Naive thymus-derived CD4-positive, alpha-beta T cell (primary cell): ENCODE data around the gene PGBD5. TPM values are rescaled to one million over a fixed set of nuclear protein-coding genes. Genes with fewer than 3 reads are reported as not detected.

ENCODE experiments used
- ATAC-seq: fragments of 150-1000 bp; cut with Tn5 transposase; 2 replicates; pipeline ENCODE4 v1.10.0; 2021; ENCODE audit warnings: mild to moderate bottlenecking, moderate library complexity
- CTCF ChIA-PET: fragments of 350-600 bp; sonication (Branson Sonifier 250); formaldehyde crosslinking; loops from one replicate; lab custom pipeline; 2021; ENCODE audit warnings: antibody characterized with exemption; lab: Charles Lee
- POLR2A ChIA-PET: fragments of 350-600 bp; sonication (Branson Sonifier 250); formaldehyde crosslinking; loops from one replicate; lab custom pipeline; 2021; ENCODE audit warnings: antibody characterized with exemption, inconsistent platforms; lab: Charles Lee
- DNase-seq, 9 donors: peaks; one replicate each; pipeline versions ENCODE4 v3.0.0 to v3.0.0-alpha.2; 2020 to 2022; ENCODE audit warnings: mixed read lengths in 1 of 9
- H3K27ac ChIP-seq: one replicate; pipeline ENCODE4 v1.7.0; 2013; ENCODE audit warnings: mild to moderate bottlenecking, low read depth, low read length, moderate library complexity
- H3K27me3 ChIP-seq, 2 donors: one replicate each; pipeline ENCODE4 v1.7.0; 2013; ENCODE audit warnings: low read length in 2 of 2, mild to moderate bottlenecking in 2 of 2, moderate library complexity in 2 of 2; ENCODE audit not compliant: control insufficient read depth in 2 of 2, insufficient read depth in 2 of 2
- H3K36me3 ChIP-seq, 3 experiments: 1 replicate in 2 of 3; 2 replicates in 1 of 3; pipeline ENCODE4 v1.7.0; 2013; ENCODE audit warnings: low read length in 3 of 3, mild to moderate bottlenecking in 3 of 3, moderate library complexity in 1 of 3; ENCODE audit not compliant: insufficient read depth in 3 of 3, control insufficient read depth in 2 of 3
- H3K4me1 ChIP-seq, 2 donors: one replicate each; pipeline ENCODE4 v1.7.0; 2013; ENCODE audit warnings: low read length in 2 of 2, mild to moderate bottlenecking in 2 of 2, moderate library complexity in 1 of 2; ENCODE audit not compliant: control insufficient read depth in 2 of 2, insufficient read depth in 2 of 2
- H3K4me3 ChIP-seq: 2 replicates; pipeline ENCODE4 v1.7.0; 2013; ENCODE audit warnings: mild to moderate bottlenecking, low read length
- H3K9me3 ChIP-seq, 3 experiments: 1 replicate in 2 of 3; 2 replicates in 1 of 3; pipeline ENCODE4 v1.7.0; 2013; ENCODE audit warnings: low read length in 3 of 3; ENCODE audit not compliant: control insufficient read depth in 2 of 3
- H3K27ac Mint-ChIP-seq, 9 donors: one replicate each; pipeline ENCODE4 v1.8.0; 2020 to 2022; ENCODE audit warnings: mixed read lengths in 9 of 9, mild to moderate bottlenecking in 8 of 9, moderate library complexity in 5 of 9, inconsistent platforms in 2 of 9
- H3K27me3 Mint-ChIP-seq, 5 donors: one replicate each; pipeline ENCODE4 v1.8.0; 2021 to 2022; ENCODE audit warnings: mixed read lengths in 5 of 5, mild to moderate bottlenecking in 1 of 5
- H3K36me3 Mint-ChIP-seq, 5 donors: one replicate each; pipeline ENCODE4 v1.8.0; 2020 to 2022; ENCODE audit warnings: mixed read lengths in 5 of 5, mild to moderate bottlenecking in 3 of 5, inconsistent platforms in 1 of 5
- H3K4me1 Mint-ChIP-seq, 7 donors: one replicate each; pipeline ENCODE4 v1.8.0; 2020 to 2022; ENCODE audit warnings: mixed read lengths in 7 of 7, mild to moderate bottlenecking in 3 of 7, inconsistent platforms in 1 of 7
- H3K4me3 Mint-ChIP-seq, 10 donors: one replicate each; pipeline ENCODE4 v1.8.0; 2020 to 2022; ENCODE audit warnings: mild to moderate bottlenecking in 10 of 10, mixed read lengths in 10 of 10, moderate library complexity in 6 of 10, inconsistent platforms in 2 of 10
- H3K9me3 Mint-ChIP-seq, 11 donors: one replicate each; pipeline ENCODE4 v1.8.0; 2020 to 2022; ENCODE audit warnings: mixed read lengths in 11 of 11, mild to moderate bottlenecking in 4 of 11, inconsistent platforms in 1 of 11, moderate library complexity in 1 of 11
- intact Hi-C, 2 donors: fragments of 100-400 bp; cut with micrococcal nuclease; formaldehyde crosslinking; loops; one replicate each; pipeline ENCODE4 v1.15.1; 2023
- polyA plus RNA-seq, 2 donors: library from polyadenylated mRNA; unstranded; fragments of 300-500 nt; fragmentation: Illumina TruSeq; gene quantifications; one replicate each; pipeline ENCODE4 v1.2.3, GENCODE V29; 2021
- total RNA-seq, 6 experiments: library from RNA in 5 of 6; stranded (reverse) in 5 of 6; gene quantifications; 1 replicate in 5 of 6; 2 replicates in 1 of 6; pipeline ENCODE4 v1.2.3 and lab custom pipeline; 2021 to 2026

The PGBD5 gene
- total and polyA plus RNA-seq, 7 experiments from 2014 or later, result 0.36 TPM; not detected in 6

- POLR2A ChIA-PET, result no interaction called here
- no peak overlapping the region for H3K27ac Mint-ChIP-seq
These were observed 140.8 kb downstream of the PGBD5 start for GRCh38 chr1:230285351-230285750.

DNA sequence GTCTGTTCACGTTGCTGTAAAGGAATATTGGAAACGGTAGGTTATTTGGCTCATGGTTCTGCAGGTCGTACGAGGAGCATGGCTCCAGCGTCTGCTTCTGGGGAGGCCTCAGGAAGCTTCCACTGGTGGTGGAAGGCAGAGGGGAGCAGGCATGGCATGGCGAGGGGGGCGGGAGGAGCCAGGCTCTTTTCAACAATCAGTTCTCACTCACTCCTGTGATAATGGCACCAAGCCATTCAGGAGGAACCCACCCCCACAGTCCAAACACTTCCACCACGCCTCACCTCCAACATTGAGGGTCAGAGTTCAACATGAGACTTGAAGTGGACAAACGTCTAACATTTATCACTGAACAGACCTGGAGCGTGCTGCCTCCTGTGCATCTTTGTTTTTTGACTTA, 141.2 kb downstream of the PGBD5 start:
- peaks cover 0 to 7% (median 0%) of the 10 kb centered on the region in 3 experiments for H3K36me3 ChIP-seq
- POLR2A ChIA-PET, result no interaction called here
- no peaks in the 10 kb centered on the region for H3K4me1 ChIP-seq
- H3K36me3 Mint-ChIP-seq, result peaks cover 0 to 2% (median 0%) of the 10 kb centered on the region in 5 donors
- no peak overlapping the region for H3K27ac Mint-ChIP-seq
- CTCF ChIA-PET, result no interaction called here
- H3K4me1 Mint-ChIP-seq, result peaks cover 5 to 14% (median 10%) of the 10 kb centered on the region in 7 donors
- H3K4me3 ChIP-seq, result no peak overlapping the region
- intact Hi-C loops, result no loop called here
- no peak for DNase-seq
- peaks cover 0 to 5% (median 0%) of the 10 kb centered on the region in 5 donors for H3K27me3 Mint-ChIP-seq
- no peaks in the 10 kb centered on the region for H3K9me3 ChIP-seq
- no peak for ATAC-seq
- no peak overlapping the region for H3K4me3 Mint-ChIP-seq
- H3K9me3 Mint-ChIP-seq, result no peaks in the 10 kb centered on the region
- H3K27me3 ChIP-seq, result no peaks in the 10 kb centered on the region
- no peak overlapping the region for H3K27ac ChIP-seq

More at GRCh38 chr1:230285351-230285750, 140.8 kb downstream of the PGBD5 start:
- CTCF ChIA-PET, result no interaction called here
- Histone ChIP-seq H3K4me1 (no peaks in the 10 kb centered on the region), H3K36me3 (peaks cover 0 to 2% (median 0%) of the 10 kb centered on the region in 3 experiments), H3K4me3 (no peak overlapping the region), H3K27me3 (no peaks in the 10 kb centered on the region), H3K27ac (no peak overlapping the region), H3K9me3 (no peaks in the 10 kb centered on the region)
- H3K4me1 Mint-ChIP-seq, result peaks cover 5 to 14% (median 10%) of the 10 kb centered on the region in 7 donors
- ATAC-seq (no peak), DNase-seq (no peak)
- H3K4me3 Mint-ChIP-seq, result no peak overlapping the region
- intact Hi-C loops, result no loop called here
- peaks cover 0 to 5% (median 0%) of the 10 kb centered on the region in 5 donors for H3K27me3 Mint-ChIP-seq
- H3K9me3 Mint-ChIP-seq, result no peaks in the 10 kb centered on the region
- H3K36me3 Mint-ChIP-seq, result peaks cover 0 to 1% (median 0%) of the 10 kb centered on the region in 5 donors

- ATAC-seq, result no peak
- no peak for DNase-seq
- Mint-ChIP-seq H3K36me3 (peaks cover 0 to 6% (median 4%) of the 10 kb centered on the region in 5 donors), H3K4me1 (peaks cover 5 to 19% (median 16%) of the 10 kb centered on the region in 7 donors), H3K4me3 (no peak overlapping the region), H3K27ac (peak overlapping the region in 3 of 9 donors; percentile 22 to 59 (median 39)), H3K27me3 (no peaks in the 10 kb centered on the region), H3K9me3 (no peaks in the 10 kb centered on the region)
- ChIA-PET POLR2A (no interaction called here), CTCF (no interaction called here)
- H3K4me3 ChIP-seq, result no peak overlapping the region
- H3K27ac ChIP-seq, result no peak overlapping the region
- H3K27me3 ChIP-seq, result no peaks in the 10 kb centered on the region
- H3K9me3 ChIP-seq, result no peaks in the 10 kb centered on the region
- no peaks in the 10 kb centered on the region for H3K4me1 ChIP-seq
- intact Hi-C loops, result no loop called here
- H3K36me3 ChIP-seq, result peaks cover 0 to 16% (median 4%) of the 10 kb centered on the region in 3 experiments
These were observed 142.5 kb downstream of the PGBD5 start for GRCh38 chr1:230283678-230284077.

DNA sequence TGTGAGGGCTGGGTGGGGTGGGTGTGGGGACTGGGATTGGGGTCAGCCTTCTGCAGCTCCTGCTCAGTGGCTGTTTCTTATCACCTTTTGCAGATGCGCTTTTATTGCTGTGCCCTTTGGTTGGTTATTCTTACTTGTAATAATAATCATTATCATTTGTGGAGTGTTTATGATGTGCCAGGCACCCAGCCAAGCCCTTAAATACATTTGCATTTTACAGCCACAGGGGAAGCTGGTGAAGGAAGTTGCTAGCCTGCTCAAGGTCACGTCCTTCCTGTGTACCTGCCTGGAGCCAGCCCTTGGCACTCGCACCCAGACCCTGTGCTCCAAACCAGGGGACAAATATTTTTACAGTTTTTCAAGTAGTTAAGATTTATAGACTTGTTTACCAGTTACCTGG, 144.0 kb downstream of the PGBD5 start:
- no peaks in the 10 kb centered on the region for H3K27me3 ChIP-seq
- peak overlapping the region in 5 of 9 donors; percentile 10 to 88 (median 73) for H3K27ac Mint-ChIP-seq
- H3K36me3 Mint-ChIP-seq, result peaks cover 0 to 14% (median 4%) of the 10 kb centered on the region in 5 donors
- CTCF ChIA-PET, result no interaction called here
- no peaks in the 10 kb centered on the region for H3K9me3 ChIP-seq
- peaks cover 5 to 34% (median 29%) of the 10 kb centered on the region in 7 donors for H3K4me1 Mint-ChIP-seq
- peak overlapping the region in 1 of 10 donors; percentile 34 for H3K4me3 Mint-ChIP-seq
- H3K9me3 Mint-ChIP-seq, result no peaks in the 10 kb centered on the region
- H3K4me1 ChIP-seq, result no peaks in the 10 kb centered on the region
- no peak overlapping the region for H3K4me3 ChIP-seq
- DNase-seq (peak in 1 of 9 donors; percentile 14), ATAC-seq (no peak)
- H3K27ac ChIP-seq, result no peak overlapping the region
- intact Hi-C loops, result no loop called here
- POLR2A ChIA-PET, result interaction anchor here (0.5 to 0.7 kb wide), 2 partner anchors 13 to 19 kb away, joined by 3 read pairs; no protein-coding TSS in a partner anchor
- no peaks in the 10 kb centered on the region for H3K27me3 Mint-ChIP-seq
- peaks cover 0 to 16% (median 4%) of the 10 kb centered on the region in 3 experiments for H3K36me3 ChIP-seq

GRCh38 chr1:230281556-230281955, 144.6 kb downstream of the PGBD5 start:
- DNase-seq, result peak in 1 of 9 donors; percentile 20
- Mint-ChIP-seq H3K27me3 (no peaks in the 10 kb centered on the region), H3K9me3 (no peaks in the 10 kb centered on the region), H3K27ac (peak overlapping the region in 6 of 9 donors; percentile 54 to 88 (median 60)), H3K36me3 (peaks cover 0 to 16% (median 5%) of the 10 kb centered on the region in 5 donors), H3K4me3 (peak overlapping the region in 1 of 10 donors; percentile 10), H3K4me1 (peaks cover 5 to 40% (median 33%) of the 10 kb centered on the region in 7 donors)
- Histone ChIP-seq H3K27ac (no peak overlapping the region), H3K36me3 (peaks cover 0 to 16% (median 4%) of the 10 kb centered on the region in 3 experiments), H3K4me3 (no peak overlapping the region), H3K4me1 (no peaks in the 10 kb centered on the region), H3K9me3 (no peaks in the 10 kb centered on the region), H3K27me3 (no peaks in the 10 kb centered on the region)
- CTCF ChIA-PET, result no interaction called here
- no peak for ATAC-seq
- intact Hi-C loops, result no loop called here
- POLR2A ChIA-PET, result interaction anchor here (0.5 kb wide), 1 partner anchor 19 kb away, joined by 3 read pairs; no protein-coding TSS in a partner anchor

DNA sequence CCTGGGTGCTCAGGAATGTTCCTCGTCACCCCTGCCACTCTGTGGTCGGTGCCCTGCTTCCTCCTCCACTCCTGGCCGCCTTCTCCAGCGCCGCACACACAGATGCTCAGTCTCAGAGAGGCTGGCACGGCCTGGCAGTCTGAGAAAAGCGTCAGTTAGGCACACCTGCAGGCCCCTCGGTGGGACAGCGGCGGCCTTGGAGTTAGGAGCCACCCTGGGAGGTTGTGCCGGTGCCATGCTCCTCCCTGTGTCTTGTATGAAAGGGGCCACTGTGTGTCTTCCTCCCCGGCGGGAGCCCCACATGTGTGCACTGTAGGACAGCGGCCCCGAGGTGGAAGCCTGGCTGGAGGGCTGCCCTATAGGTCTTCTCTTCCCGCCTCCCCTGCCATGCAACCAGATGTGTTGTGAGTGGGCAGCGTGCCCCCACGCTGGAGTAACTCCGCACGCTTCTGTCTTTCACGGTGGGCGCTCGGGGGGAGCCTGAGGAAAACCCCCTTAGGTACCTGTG, 145.2 kb downstream of the PGBD5 start:
- H3K36me3 Mint-ChIP-seq, result peaks cover 0 to 19% (median 7%) of the 10 kb centered on the region in 5 donors
- ChIA-PET CTCF (no interaction called here), POLR2A (no interaction called here)
- Histone ChIP-seq H3K9me3 (no peaks in the 10 kb centered on the region), H3K4me3 (no peak overlapping the region), H3K27ac (peak overlapping the region; percentile 11), H3K36me3 (peaks cover 0 to 16% (median 4%) of the 10 kb centered on the region in 3 experiments), H3K27me3 (no peaks in the 10 kb centered on the region), H3K4me1 (no peaks in the 10 kb centered on the region)
- DNase-seq, result no peak
- no peaks in the 10 kb centered on the region for H3K9me3 Mint-ChIP-seq
- H3K4me3 Mint-ChIP-seq, result peak overlapping the region in 1 of 10 donors; percentile 16
- no peak for ATAC-seq
- no peaks in the 10 kb centered on the region for H3K27me3 Mint-ChIP-seq
- intact Hi-C loops, result no loop called here
- H3K27ac Mint-ChIP-seq, result peak overlapping the region in 6 of 9 donors; percentile 33 to 88 (median 60)
- H3K4me1 Mint-ChIP-seq, result peaks cover 5 to 42% (median 36%) of the 10 kb centered on the region in 7 donors
